ENCODE data around the gene SLC39A7. TPM values are rescaled to one million over a fixed set of nuclear protein-coding genes. Genes with fewer than 3 reads are reported as not detected.
"Not testable (repeated sequence)": the region's sequence is repeated elsewhere in the genome, so short reads cannot be mapped to it uniquely, and the experiment has no call there.

Gene SLC39A7
- total RNA-seq, 1 experiment from 2014 or later = 128 TPM

GRCh38 chr6:33217681-33218080 lies 17.0 kb downstream of the SLC39A7 start:
- POLR2A ChIA-PET (ENCODE audit: unreplicated experiment) = no interaction called here
- no peak for ATAC-seq
- BruUV-seq (replicated peaks) = no TSS peak

DNA sequence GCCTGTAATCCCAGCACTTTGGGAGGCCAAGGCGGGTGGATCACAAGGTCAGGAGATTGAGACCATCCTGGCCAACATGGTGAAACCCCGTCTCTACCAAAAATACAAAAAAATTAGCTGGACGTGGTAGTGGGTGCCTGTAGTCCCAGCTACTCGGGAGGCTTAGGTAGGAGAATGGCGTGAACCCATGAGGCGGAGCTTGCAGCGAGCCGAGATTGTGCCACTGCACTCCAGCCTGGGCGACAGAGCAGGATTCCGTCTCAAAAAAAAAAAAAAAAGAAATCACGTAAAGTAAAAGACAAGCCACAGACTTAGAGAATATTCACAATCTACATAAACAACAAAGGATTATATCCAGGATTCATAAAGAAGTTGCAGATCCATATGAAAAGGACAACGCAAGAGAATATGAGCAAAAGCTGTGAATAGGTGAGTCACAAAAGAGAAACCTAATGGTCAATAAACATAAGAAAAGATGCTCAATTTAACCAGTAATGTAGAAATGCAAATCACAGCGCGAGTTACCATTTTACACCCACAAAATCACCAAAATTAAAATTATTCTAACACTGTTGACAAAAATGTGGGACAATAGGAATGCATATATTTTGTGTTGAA lies 25.9 kb downstream of the SLC39A7 start:
- POLR2A ChIA-PET (ENCODE audit: unreplicated experiment); H3K79me2 ChIP-seq (ENCODE audit: low read length); H3K9me2 ChIP-seq (replicated peaks; ENCODE audit: low read length); H2AFZ ChIP-seq (ENCODE audit: low read length); intact Hi-C loops (cut with micrococcal nuclease); H4K20me1 ChIP-seq (ENCODE audit: low read length); H3K9ac ChIP-seq (ENCODE audit: low read length); BruUV-seq (replicated peaks); ATAC-seq; H3K36me3 ChIP-seq (ENCODE audit: low read depth, low read length); H3K9me3 ChIP-seq (ENCODE audit: low read length); H3K4me3 ChIP-seq (ENCODE audit: low read length); DNase-seq; H3F3A ChIP-seq (ENCODE audit: low read length, unreplicated experiment); H3K4me2 ChIP-seq (ENCODE audit: low read length); H3K27ac ChIP-seq (ENCODE audit: low read length); H3K4me1 ChIP-seq (ENCODE audit: insufficient read depth, low read length): not testable (repeated sequence)
- CTCF ChIA-PET = interaction anchor here (0.6 kb wide), 1 partner anchor 359 kb away, joined by 3 read pairs; no protein-coding TSS in a partner anchor
- H3K27me3 ChIP-seq (ENCODE audit: low read length) = peaks cover 16% of the 10 kb centered on the region; the same call in 1 of the 2 replicates

More at GRCh38 chr6:33217681-33218080, 17.0 kb downstream of the SLC39A7 start:
- Histone ChIP-seq H3K4me3 (ENCODE audit: low read length) (no peak overlapping the region), H3F3A (ENCODE audit: low read length, unreplicated experiment) (no peaks in the 10 kb centered on the region), H2AFZ (ENCODE audit: low read length) (no peak overlapping the region), H3K36me3 (ENCODE audit: low read depth, low read length) (no peaks in the 10 kb centered on the region), H3K4me2 (ENCODE audit: low read length) (no peak overlapping the region), H3K27me3 (ENCODE audit: low read length) (0 out of 2 replicates have a peak, but pooled peaks cover 3% of the 10 kb centered on the region), H3K9me3 (ENCODE audit: low read length) (no peaks in the 10 kb centered on the region), H3K9ac (ENCODE audit: low read length) (no peak overlapping the region), H4K20me1 (ENCODE audit: low read length) (no peaks in the 10 kb centered on the region), H3K4me1 (ENCODE audit: insufficient read depth, low read length) (no peaks in the 10 kb centered on the region), H3K9me2 (replicated peaks; ENCODE audit: low read length) (no peaks in the 10 kb centered on the region), H3K79me2 (ENCODE audit: low read length) (no peaks in the 10 kb centered on the region), H3K27ac (ENCODE audit: low read length) (no peak overlapping the region)
- intact Hi-C loops (cut with micrococcal nuclease) = no loop called here
- CTCF ChIA-PET = no interaction called here
- DNase-seq = no peak
- TF ChIP-seq EZH2 (IDR thresholded peaks at IDR 0.05; ENCODE audit: low read length, unreplicated experiment) (no peak), EZH2phosphoT487 (IDR thresholded peaks at IDR 0.05; ENCODE audit: borderline replicate concordance, low read length) (no peak)
- TF ChIP-seq, protein P1, sequence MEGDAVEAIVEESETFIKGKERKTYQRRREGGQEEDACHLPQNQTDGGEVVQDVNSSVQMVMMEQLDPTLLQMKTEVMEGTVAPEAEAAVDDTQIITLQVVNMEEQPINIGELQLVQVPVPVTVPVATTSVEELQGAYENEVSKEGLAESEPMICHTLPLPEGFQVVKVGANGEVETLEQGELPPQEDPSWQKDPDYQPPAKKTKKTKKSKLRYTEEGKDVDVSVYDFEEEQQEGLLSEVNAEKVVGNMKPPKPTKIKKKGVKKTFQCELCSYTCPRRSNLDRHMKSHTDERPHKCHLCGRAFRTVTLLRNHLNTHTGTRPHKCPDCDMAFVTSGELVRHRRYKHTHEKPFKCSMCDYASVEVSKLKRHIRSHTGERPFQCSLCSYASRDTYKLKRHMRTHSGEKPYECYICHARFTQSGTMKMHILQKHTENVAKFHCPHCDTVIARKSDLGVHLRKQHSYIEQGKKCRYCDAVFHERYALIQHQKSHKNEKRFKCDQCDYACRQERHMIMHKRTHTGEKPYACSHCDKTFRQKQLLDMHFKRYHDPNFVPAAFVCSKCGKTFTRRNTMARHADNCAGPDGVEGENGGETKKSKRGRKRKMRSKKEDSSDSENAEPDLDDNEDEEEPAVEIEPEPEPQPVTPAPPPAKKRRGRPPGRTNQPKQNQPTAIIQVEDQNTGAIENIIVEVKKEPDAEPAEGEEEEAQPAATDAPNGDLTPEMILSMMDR (conservative IDR thresholded peaks at IDR 0.05; ENCODE audit: low read depth, low read length) = no peak

DNA sequence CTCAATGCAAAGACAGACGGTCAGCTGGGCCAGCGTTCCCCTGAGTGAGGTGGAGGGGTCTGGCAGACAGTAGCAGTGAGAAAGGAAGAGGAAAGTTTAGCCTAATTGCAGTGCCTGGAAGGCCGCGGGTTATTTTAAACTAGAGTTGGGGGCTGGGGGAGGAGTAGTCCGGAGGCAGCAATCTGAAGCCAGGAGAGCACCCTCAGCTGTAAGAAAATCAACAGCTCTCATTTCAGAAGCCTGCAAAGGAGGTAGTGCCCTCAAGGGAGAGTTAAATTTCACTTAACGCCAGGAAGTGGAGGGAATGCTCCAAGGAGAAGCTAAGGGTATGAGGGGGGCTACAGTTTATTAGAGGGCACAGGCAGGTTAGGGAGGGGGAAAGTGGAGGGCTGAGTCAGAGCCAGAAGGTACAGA lies 34.6 kb downstream of the SLC39A7 start:
- Histone ChIP-seq H3K4me2 (ENCODE audit: low read length) (no peak overlapping the region), H3K4me1 (ENCODE audit: insufficient read depth, low read length) (no peaks in the 10 kb centered on the region), H3K4me3 (ENCODE audit: low read length) (no peak overlapping the region), H2AFZ (ENCODE audit: low read length) (no peak overlapping the region), H3F3A (ENCODE audit: low read length, unreplicated experiment) (no peaks in the 10 kb centered on the region), H4K20me1 (ENCODE audit: low read length) (no peaks in the 10 kb centered on the region), H3K36me3 (ENCODE audit: low read depth, low read length) (no peaks in the 10 kb centered on the region), H3K79me2 (ENCODE audit: low read length) (no peaks in the 10 kb centered on the region), H3K9me3 (ENCODE audit: low read length) (no peaks in the 10 kb centered on the region), H3K9ac (ENCODE audit: low read length) (no peak overlapping the region), H3K27ac (ENCODE audit: low read length) (no peak overlapping the region), H3K9me2 (replicated peaks; ENCODE audit: low read length) (no peaks in the 10 kb centered on the region), H3K27me3 (ENCODE audit: low read length) (peaks cover 43% of the 10 kb centered on the region)
- intact Hi-C loops (cut with micrococcal nuclease) = no loop called here
- ATAC-seq = no peak
- no TSS peak for BruUV-seq (replicated peaks)
- ChIA-PET CTCF (no interaction called here), POLR2A (ENCODE audit: unreplicated experiment) (no interaction called here)
- DNase-seq = no peak
- TF ChIP-seq EZH2 (IDR thresholded peaks at IDR 0.05; ENCODE audit: low read length, unreplicated experiment) (no peak), EZH2phosphoT487 (IDR thresholded peaks at IDR 0.05; ENCODE audit: borderline replicate concordance, low read length) (no peak)
- TF ChIP-seq, protein P1 (conservative IDR thresholded peaks at IDR 0.05; ENCODE audit: low read depth, low read length) = no peak
